CD4-positive, alpha-beta T cell (primary cell): ENCODE data around the gene KLF8. TPM values are rescaled to one million over a fixed set of nuclear protein-coding genes. Genes with fewer than 3 reads are reported as not detected.
A peak's percentile ranks its signal among the peaks of the same experiment; 100 is the strongest.

Experiments used
- ATAC-seq: fragments of 200-7000 bp; cut with Tn5 transposase; one replicate; pipeline ENCODE4 v1.10.0; 2022; ENCODE audit warnings: mild to moderate bottlenecking; ENCODE audit not compliant: poor library complexity
- CTCF ChIA-PET: fragments of 350-600 bp; sonication (Branson Sonifier 250); formaldehyde crosslinking; loops from one replicate; lab custom pipeline; 2021; ENCODE audit warnings: antibody characterized with exemption, inconsistent platforms; lab: Charles Lee
- POLR2A ChIA-PET: fragments of 350-600 bp; sonication (Branson Sonifier 250); formaldehyde crosslinking; loops from one replicate; lab custom pipeline; 2021; ENCODE audit warnings: antibody characterized with exemption, inconsistent platforms; lab: Charles Lee
- DNase-seq, 14 experiments: peaks; one replicate each; pipeline ENCODE4 v3.0.0-alpha.2; 2013 to 2020; ENCODE audit warnings: mixed read lengths in 2 of 14
- H3K27ac ChIP-seq, 2 donors: one replicate each; pipeline versions ENCODE4 v1.5.1 to v1.7.0; 2013; ENCODE audit warnings: low read length in 2 of 2, low read depth in 1 of 2, mild to moderate bottlenecking in 1 of 2
- H3K27me3 ChIP-seq, 2 experiments: 1 replicate in 1 of 2; 2 replicates in 1 of 2; pipeline versions ENCODE4 v1.6.1 to v1.7.0; 2013; ENCODE audit warnings: low read length in 2 of 2, control low read depth in 1 of 2, mild to moderate bottlenecking in 1 of 2, moderate library complexity in 1 of 2; ENCODE audit not compliant: insufficient read depth in 2 of 2, control insufficient read depth in 1 of 2
- H3K36me3 ChIP-seq: one replicate; pipeline ENCODE4 v1.6.1; 2013; ENCODE audit warnings: low read length, control low read depth; ENCODE audit not compliant: insufficient read depth
- H3K4me1 ChIP-seq: one replicate; pipeline ENCODE4 v1.6.1; 2013; ENCODE audit warnings: low read length, control low read depth; ENCODE audit not compliant: insufficient read depth
- H3K4me3 ChIP-seq: one replicate; pipeline ENCODE4 v1.5.1; 2013; ENCODE audit warnings: mild to moderate bottlenecking, low read length, moderate library complexity
- H3K9me3 ChIP-seq, 2 experiments: 1 replicate in 1 of 2; 2 replicates in 1 of 2; pipeline versions ENCODE4 v1.6.1 to v1.7.0; 2013; ENCODE audit warnings: low read length in 2 of 2, mild to moderate bottlenecking in 2 of 2, control low read depth in 1 of 2, moderate library complexity in 1 of 2; ENCODE audit not compliant: control insufficient read depth in 1 of 2, insufficient read depth in 1 of 2
- H3K27ac Mint-ChIP-seq: one replicate; pipeline ENCODE4 v1.8.0; 2020; ENCODE audit warnings: mixed read lengths
- H3K27me3 Mint-ChIP-seq: one replicate; pipeline ENCODE4 v1.8.0; 2021; ENCODE audit warnings: mixed read lengths
- H3K36me3 Mint-ChIP-seq: one replicate; pipeline ENCODE4 v1.8.0; 2021; ENCODE audit warnings: low read depth, mixed read lengths
- H3K4me1 Mint-ChIP-seq: one replicate; pipeline ENCODE4 v1.8.0; 2021; ENCODE audit warnings: low read depth, mixed read lengths
- H3K4me3 Mint-ChIP-seq: one replicate; pipeline ENCODE4 v1.8.0; 2020; ENCODE audit warnings: mild to moderate bottlenecking, mixed read lengths
- H3K9me3 Mint-ChIP-seq: one replicate; pipeline ENCODE4 v1.8.0; 2020; ENCODE audit warnings: mixed read lengths
- intact Hi-C, 2 experiments: fragments of 100-400 bp; cut with DNase I in 1 of 2; cut with micrococcal nuclease in 1 of 2; formaldehyde crosslinking; loops; one replicate each; pipeline versions ENCODE4 v1.15.1 to v1.9.0; 2023 to 2025; cut with DNase I, micrococcal nuclease
- total RNA-seq, 174 experiments: library from RNA in 2 of 174; stranded (reverse) in 2 of 174; gene quantifications; one replicate each; pipeline ENCODE4 v1.2.3 and lab custom pipeline; 2021 to 2026
- TF ChIP-seq, protein P1 (sequence below): fragments of 200-600 bp; IDR thresholded peaks from one replicate; pipeline ENCODE4 v1.8.0; 2022; ENCODE audit warnings: antibody characterized with exemption, mild to moderate bottlenecking

KLF8 gene
- total RNA-seq, 2 experiments from 2014 or later = 5.6 to 6.2 TPM

DNA sequence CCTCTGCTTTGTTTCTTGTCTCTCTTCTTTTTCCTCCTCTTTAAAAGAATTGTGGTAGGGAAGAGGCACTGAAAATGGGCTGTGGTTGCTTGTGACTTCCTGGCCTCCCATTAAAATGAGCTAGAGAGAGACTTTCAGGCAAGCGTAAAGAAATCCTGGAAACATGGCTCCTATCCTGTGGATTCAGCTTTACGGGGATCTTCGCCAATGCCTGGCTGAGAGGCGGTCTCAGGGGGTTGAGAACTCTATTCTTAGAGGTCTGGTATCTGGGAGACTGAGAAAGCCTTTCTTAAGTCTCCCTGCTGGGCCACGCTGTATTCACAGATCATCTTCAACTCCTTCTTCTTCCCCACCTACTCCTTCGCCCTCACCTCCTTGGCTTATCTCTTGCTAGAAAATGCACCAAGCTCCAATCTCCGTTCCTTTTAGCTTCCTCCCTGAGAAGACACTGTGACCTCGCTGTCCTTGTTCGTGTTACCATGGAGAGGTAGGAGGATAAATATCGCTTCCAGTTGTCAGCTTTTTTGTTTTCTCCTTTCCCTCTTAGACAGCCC, 542 bp upstream of the KLF8 start:
- Mint-ChIP-seq H3K4me1 (peaks cover 35% of the 10 kb centered on the region), H3K36me3 (no peaks in the 10 kb centered on the region), H3K9me3 (no peaks in the 10 kb centered on the region), H3K4me3 (peak overlapping the region; percentile 83), H3K27ac (peak overlapping the region; percentile 74), H3K27me3 (no peaks in the 10 kb centered on the region)
- H3K27me3 ChIP-seq = no peaks in the 10 kb centered on the region
- TF ChIP-seq, protein P1, sequence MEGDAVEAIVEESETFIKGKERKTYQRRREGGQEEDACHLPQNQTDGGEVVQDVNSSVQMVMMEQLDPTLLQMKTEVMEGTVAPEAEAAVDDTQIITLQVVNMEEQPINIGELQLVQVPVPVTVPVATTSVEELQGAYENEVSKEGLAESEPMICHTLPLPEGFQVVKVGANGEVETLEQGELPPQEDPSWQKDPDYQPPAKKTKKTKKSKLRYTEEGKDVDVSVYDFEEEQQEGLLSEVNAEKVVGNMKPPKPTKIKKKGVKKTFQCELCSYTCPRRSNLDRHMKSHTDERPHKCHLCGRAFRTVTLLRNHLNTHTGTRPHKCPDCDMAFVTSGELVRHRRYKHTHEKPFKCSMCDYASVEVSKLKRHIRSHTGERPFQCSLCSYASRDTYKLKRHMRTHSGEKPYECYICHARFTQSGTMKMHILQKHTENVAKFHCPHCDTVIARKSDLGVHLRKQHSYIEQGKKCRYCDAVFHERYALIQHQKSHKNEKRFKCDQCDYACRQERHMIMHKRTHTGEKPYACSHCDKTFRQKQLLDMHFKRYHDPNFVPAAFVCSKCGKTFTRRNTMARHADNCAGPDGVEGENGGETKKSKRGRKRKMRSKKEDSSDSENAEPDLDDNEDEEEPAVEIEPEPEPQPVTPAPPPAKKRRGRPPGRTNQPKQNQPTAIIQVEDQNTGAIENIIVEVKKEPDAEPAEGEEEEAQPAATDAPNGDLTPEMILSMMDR = no peak
- no peak for DNase-seq
- CTCF ChIA-PET = no interaction called here
- H3K36me3 ChIP-seq = no peaks in the 10 kb centered on the region
- intact Hi-C loops = loop anchor here in 1 of 2 experiments (10.0 kb wide), 1 partner anchor 327 kb away; no protein-coding TSS in a partner anchor
- H3K27ac ChIP-seq = no peak overlapping the region
- POLR2A ChIA-PET = interaction anchor here (1.7 kb wide), 1 partner anchor 163 kb away, joined by 6 read pairs; no protein-coding TSS in a partner anchor
- H3K9me3 ChIP-seq = no peaks in the 10 kb centered on the region
- ATAC-seq = no peak
- H3K4me1 ChIP-seq = peaks cover 22% of the 10 kb centered on the region
- peak overlapping the region; percentile 61 for H3K4me3 ChIP-seq

DNA sequence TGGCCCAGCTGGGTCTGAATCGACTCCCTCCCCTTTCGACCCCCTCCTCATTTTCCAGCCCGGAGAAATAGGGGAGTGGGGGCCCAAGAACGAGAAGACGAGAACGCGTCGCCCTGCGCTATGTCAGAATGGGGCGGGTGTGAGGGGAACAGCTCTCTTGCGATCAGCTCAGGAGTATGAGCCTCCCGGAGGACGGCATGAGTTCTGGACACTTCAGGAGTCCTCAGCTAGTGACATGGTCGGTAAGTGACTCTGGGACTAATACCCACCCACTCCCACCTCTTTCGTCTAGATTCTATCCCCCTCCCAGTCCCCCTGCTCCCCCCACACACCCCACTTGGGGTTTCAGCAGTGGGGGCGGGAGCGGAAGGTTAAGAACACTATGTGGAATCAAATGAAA, 944 bp downstream of the KLF8 start:
- DNase-seq (no peak), ATAC-seq (no peak)
- peak overlapping the region; percentile 61 for H3K4me3 ChIP-seq
- POLR2A ChIA-PET = interaction anchor here (0.5 to 1.7 kb wide), 4 partner anchors 165 to 1501 kb away, joined by 3 to 6 read pairs (median 4); partner anchors contain the start of gene RRAGB
- CTCF ChIA-PET = interaction anchor here (0.7 to 2.0 kb wide), 2 partner anchors 15 to 29 kb away, joined by 3 to 6 read pairs; no protein-coding TSS in a partner anchor
- no peaks in the 10 kb centered on the region for H3K36me3 ChIP-seq
- Mint-ChIP-seq H3K4me1 (peaks cover 35% of the 10 kb centered on the region), H3K36me3 (no peaks in the 10 kb centered on the region), H3K9me3 (no peaks in the 10 kb centered on the region), H3K4me3 (peak overlapping the region; percentile 90), H3K27ac (peak overlapping the region; percentile 74), H3K27me3 (no peaks in the 10 kb centered on the region)
- intact Hi-C loops = loop anchor here in 1 of 2 experiments (10.0 kb wide), 1 partner anchor 328 kb away; no protein-coding TSS in a partner anchor
- H3K27me3 ChIP-seq = no peaks in the 10 kb centered on the region
- no peak overlapping the region for H3K27ac ChIP-seq
- H3K9me3 ChIP-seq = no peaks in the 10 kb centered on the region
- peaks cover 22% of the 10 kb centered on the region for H3K4me1 ChIP-seq
- TF ChIP-seq, protein P1 = no peak

DNA sequence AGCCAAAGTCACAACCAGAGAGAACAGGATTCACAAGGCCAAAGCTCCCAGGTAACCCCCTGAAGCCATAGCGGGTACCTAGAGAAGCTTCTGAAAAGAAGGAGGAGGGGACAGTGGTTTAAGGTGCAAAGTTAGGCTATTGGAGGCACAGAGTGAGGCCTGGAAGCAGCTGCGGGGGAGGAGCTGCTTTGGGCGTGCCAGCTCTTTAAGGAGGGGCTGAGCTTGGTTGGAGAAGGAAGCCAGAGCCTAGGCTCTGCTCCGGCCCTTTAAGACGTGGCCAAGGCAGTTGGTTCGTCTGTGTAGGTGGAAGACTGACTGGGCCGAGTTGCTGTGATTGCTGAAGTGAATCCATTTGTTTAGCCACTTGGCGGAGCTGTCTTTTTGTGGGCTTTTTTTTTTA, 1.5 kb downstream of the KLF8 start:
- ChIA-PET POLR2A (interaction anchor here (0.6 to 1.6 kb wide), 2 partner anchors 516 to 1018 kb away, joined by 3 to 4 read pairs; partner anchors contain the start of gene RRAGB), CTCF (interaction anchor here (2.0 kb wide), 1 partner anchor 15 kb away, joined by 6 read pairs; no protein-coding TSS in a partner anchor)
- Histone ChIP-seq H3K4me3 (peak overlapping the region; percentile 61), H3K9me3 (no peaks in the 10 kb centered on the region), H3K4me1 (peaks cover 22% of the 10 kb centered on the region), H3K36me3 (no peaks in the 10 kb centered on the region), H3K27ac (no peak overlapping the region), H3K27me3 (no peaks in the 10 kb centered on the region)
- intact Hi-C loops = loop anchor here in 1 of 2 experiments (10.0 kb wide), 1 partner anchor 329 kb away; no protein-coding TSS in a partner anchor
- Mint-ChIP-seq H3K36me3 (no peaks in the 10 kb centered on the region), H3K4me1 (peaks cover 34% of the 10 kb centered on the region), H3K4me3 (peak overlapping the region; percentile 90), H3K27ac (peak overlapping the region; percentile 74), H3K27me3 (no peaks in the 10 kb centered on the region), H3K9me3 (no peaks in the 10 kb centered on the region)
- TF ChIP-seq, protein P1 = no peak
- ATAC-seq (peak; percentile 45), DNase-seq (peak in 4 of 14 experiments; percentile 17 to 21 (median 20))
